ENCODE data around the gene TMEM106C. TPM values are rescaled to one million over a fixed set of nuclear protein-coding genes. Genes with fewer than 3 reads are reported as not detected.

The TMEM106C gene
- total and polyA plus RNA-seq, 10 of the 15 experiments (the other 5 are each of a cell fraction or from before 2014, with no cell fraction given) = 90.2 to 280 (median 161) TPM

- no peak for TF ChIP-seq CUX1 (IDR thresholded peaks at IDR 0.05; ENCODE audit: insufficient replicate concordance, low read depth, low read length)
- TF ChIP-seq JUNB (IDR thresholded peaks at IDR 0.05) = no peak
- no peak for TF ChIP-seq RB1 (IDR thresholded peaks at IDR 0.05; ENCODE audit: borderline replicate concordance)
- TF ChIP-seq NBN (IDR thresholded peaks at IDR 0.05) = no peak
- no peak for TF ChIP-seq CREB1 (IDR thresholded peaks at IDR 0.05; ENCODE audit: low read depth)
- TF ChIP-seq IKZF2 (IDR thresholded peaks at IDR 0.05) = no peak
These were observed 45.0 kb downstream of the TMEM106C start (continued) for GRCh38 chr12:48008349-48008748.

GRCh38 chr12:48008950-48009349 is 45.6 kb downstream of the TMEM106C start:
- H3K9me3 ChIP-seq (replicated peaks; ENCODE audit: control insufficient read depth, insufficient read depth, low read length) = no peaks in the 10 kb centered on the region
- H3K27me3 ChIP-seq (replicated peaks in 1 of 2; ENCODE audit: control insufficient read depth in 2 of 2, insufficient read depth in 2 of 2, low read length in 1 of 2) = peaks cover 6 to 11% of the 10 kb centered on the region in 2 experiments
- TF ChIP-seq KDM1A (IDR thresholded peaks at IDR 0.05; ENCODE audit: borderline replicate concordance) (no peak), KLF5 (IDR thresholded peaks at IDR 0.05; ENCODE audit: partially characterized antibody) (no peak), CHD2 (IDR thresholded peaks at IDR 0.05; ENCODE audit: borderline replicate concordance, low read depth, low read length) (no peak), GABPA (IDR thresholded peaks at IDR 0.05; ENCODE audit: low read depth) (no peak), RELB (IDR thresholded peaks at IDR 0.05; ENCODE audit: low read depth) (no peak), CEBPB (IDR thresholded peaks at IDR 0.05; ENCODE audit: borderline replicate concordance in 1 of 2, low read depth in 2 of 2, low read length in 2 of 2) (no peak), CEBPZ (IDR thresholded peaks at IDR 0.05; ENCODE audit: low read depth, low read length) (no peak)
- no peaks in the 10 kb centered on the region for H3K4me1 ChIP-seq (ENCODE audit: control insufficient read depth, insufficient read depth, low read length)
- H2AFZ ChIP-seq (ENCODE audit: control insufficient read depth, low read depth, low read length) = no peak overlapping the region
- no peak overlapping the region for H3K9ac ChIP-seq (ENCODE audit: control insufficient read depth, insufficient read depth, low read length)
- FAIRE-seq = no peak
- CTCF ChIA-PET = no interaction called here
- RAD21 ChIA-PET (ENCODE audit: unreplicated experiment) = no interaction called here
- intact Hi-C loops (cut with micrococcal nuclease; ENCODE audit: unreplicated experiment) = no loop called here
- no peak overlapping the region for H3K4me2 ChIP-seq (ENCODE audit: control insufficient read depth, insufficient read depth)
- H3K36me3 ChIP-seq (ENCODE audit: control insufficient read depth in 2 of 2, insufficient read depth in 2 of 2, low read length in 1 of 2) = no peaks in the 10 kb centered on the region
- SMC1A ChIA-PET (ENCODE audit: uncharacterized antibody, unreplicated experiment) = interaction anchor here (0.6 kb wide), 1 partner anchor 744 kb away, joined by 3 read pairs; no protein-coding TSS in a partner anchor
- no TSS peak for BruUV-seq (replicated peaks)
- no peaks in the 10 kb centered on the region for H4K20me1 ChIP-seq (ENCODE audit: control insufficient read depth, insufficient read depth)
- no peak for ATAC-seq
- no peak overlapping the region for H3K4me3 ChIP-seq
- WGBS (ENCODE audit: insufficient coverage, insufficient replicate concordance, low lambda C conversion rate, missing lambda C conversion rate) = 45% methylated on average over 4 of the region's 4 CpGs
- POLR2A ChIA-PET = no interaction called here
- no peaks in the 10 kb centered on the region for H3K79me2 ChIP-seq (ENCODE audit: control insufficient read depth, insufficient read depth, low read length)
- in situ Hi-C loops (cut with MboI) = no loop called here
- DNase-seq (ENCODE audit: low read depth, low spot score) = no peak
- no peak overlapping the region for H3K27ac ChIP-seq (ENCODE audit: control insufficient read depth, insufficient read depth)

Measured in GM12878 (cell line).